Ishikawa (cell line): ENCODE measurements around the gene RAB6A.

Experiments used
- CEBPB ChIP-seq: IDR thresholded peaks from 2 replicates; pipeline ENCODE4 v1.6.1; 2012
- CREB1 ChIP-seq: IDR thresholded peaks from 2 replicates; pipeline ENCODE4 v1.6.1; 2012; ENCODE audit warnings: low read depth
- EGR1 ChIP-seq: IDR thresholded peaks from 2 replicates; pipeline ENCODE4 v1.6.1; 2012
- EP300 ChIP-seq: IDR thresholded peaks from 2 replicates; pipeline ENCODE4 v1.6.1; 2012; ENCODE audit warnings: borderline replicate concordance
- FOXM1 ChIP-seq: IDR thresholded peaks from 2 replicates; pipeline ENCODE4 v1.6.1; 2012; ENCODE audit warnings: low read depth, borderline replicate concordance
- MAX ChIP-seq: IDR thresholded peaks from 2 replicates; pipeline ENCODE4 v1.6.1; 2012
- NFIC ChIP-seq: IDR thresholded peaks from 2 replicates; pipeline ENCODE4 v1.6.1; 2012
- RAD21 ChIP-seq: IDR thresholded peaks from 2 replicates; pipeline ENCODE4 v1.6.1; 2012; ENCODE audit warnings: low read depth
- REST ChIP-seq: IDR thresholded peaks from 2 replicates; pipeline ENCODE4 v1.6.1; 2012; ENCODE audit warnings: low read depth, mild to moderate bottlenecking
- TAF1 ChIP-seq: IDR thresholded peaks from 2 replicates; pipeline ENCODE4 v1.6.1; 2012; ENCODE audit warnings: low read depth, mild to moderate bottlenecking
- TCF12 ChIP-seq: IDR thresholded peaks from 2 replicates; pipeline ENCODE4 v1.6.1; 2012; ENCODE audit warnings: low read depth
- TEAD4 ChIP-seq: IDR thresholded peaks from 2 replicates; pipeline ENCODE4 v1.6.1; 2012
- USF1 ChIP-seq: IDR thresholded peaks from 2 replicates; pipeline ENCODE4 v1.6.1; 2012
- YY1 ChIP-seq: IDR thresholded peaks from 2 replicates; pipeline ENCODE4 v1.6.1; 2012; ENCODE audit warnings: low read depth
- ZBTB7A ChIP-seq: IDR thresholded peaks from 2 replicates; pipeline ENCODE4 v1.6.1; 2012; ENCODE audit warnings: low read depth

Gene RAB6A

GRCh38 chr11:73748300-73748699, 12.6 kb downstream of the RAB6A start:
- TF ChIP-seq EGR1: no peak
- no peak for TF ChIP-seq TEAD4
- no peak for TF ChIP-seq ZBTB7A
- no peak for TF ChIP-seq FOXM1
- no peak for TF ChIP-seq CREB1
- TF ChIP-seq TCF12: no peak
- no peak for TF ChIP-seq MAX
- no peak for TF ChIP-seq YY1

- TF ChIP-seq NFIC: no peak
- TF ChIP-seq EGR1: no peak
- no peak for TF ChIP-seq RAD21
- no peak for TF ChIP-seq CEBPB
- TF ChIP-seq MAX: no peak
- TF ChIP-seq TAF1: no peak
- TF ChIP-seq REST: no peak
- TF ChIP-seq EP300: no peak
- no peak for TF ChIP-seq FOXM1
- no peak for TF ChIP-seq CREB1
- TF ChIP-seq TCF12: no peak
- TF ChIP-seq TEAD4: no peak
- no peak for TF ChIP-seq YY1
- TF ChIP-seq ZBTB7A: no peak
- TF ChIP-seq USF1: no peak
Measured at GRCh38 chr11:73747762-73748161, 13.1 kb downstream of the RAB6A start.

GRCh38 chr11:73746701-73747100, 14.2 kb downstream of the RAB6A start:
- TF ChIP-seq TCF12 (no peak), TEAD4 (no peak), MAX (no peak), TAF1 (no peak), NFIC (no peak), USF1 (no peak), FOXM1 (no peak), EP300 (no peak), CEBPB (no peak), CREB1 (no peak), ZBTB7A (no peak), RAD21 (no peak), REST (no peak)

GRCh38 chr11:73743045-73743444, 17.8 kb downstream of the RAB6A start:
- TF ChIP-seq EGR1 (no peak), REST (no peak), TCF12 (no peak), MAX (no peak), EP300 (no peak), YY1 (no peak), TAF1 (no peak), TEAD4 (no peak), CEBPB (no peak), FOXM1 (no peak), RAD21 (no peak), CREB1 (no peak), USF1 (no peak), NFIC (no peak), ZBTB7A (no peak)
